Pulmonary artery endothelial cell (primary cell): ENCODE data around the gene PSMD9. TPM values are rescaled to one million over a fixed set of nuclear protein-coding genes. Genes with fewer than 3 reads are reported as not detected.
"Not testable (repeated sequence)": the region's sequence is repeated elsewhere in the genome, so short reads cannot be mapped to it uniquely, and the experiment has no call there.

Experiments used
- DNase-seq: peaks from one replicate; pipeline ENCODE4 v3.0.0-alpha.2; 2011; ENCODE audit warnings: low read depth, low spot score
- total RNA-seq: library from RNA; depleted of rRNA; stranded (reverse); fragments of >200 nt; gene quantifications from 2 replicates; pipeline ENCODE4 v1.2.3, GENCODE V29; 2014

PSMD9 gene
- total RNA-seq = 125 and 135 TPM in 2 replicates

- peak; percentile 90 for DNase-seq
These were observed at the start of gene PSMD9 for GRCh38 chr12:121888478-121889273. Gene PSMD9 (plus strand): TSS chr12:121888790. CDS start chr12:121888857, 67 bp downstream.

GRCh38 chr12:121839106-121839992 lies 49.2 kb upstream of the PSMD9 start:
- peak; percentile 89 for DNase-seq

- DNase-seq = no peak
These were observed 48.4 kb upstream of the PSMD9 start for GRCh38 chr12:121839993-121840761.

GRCh38 chr12:121843236-121843982 lies 45.2 kb upstream of the PSMD9 start:
- no peak for DNase-seq

GRCh38 chr12:121845701-121846100 lies 42.9 kb upstream of the PSMD9 start:
- DNase-seq = no peak

DNA sequence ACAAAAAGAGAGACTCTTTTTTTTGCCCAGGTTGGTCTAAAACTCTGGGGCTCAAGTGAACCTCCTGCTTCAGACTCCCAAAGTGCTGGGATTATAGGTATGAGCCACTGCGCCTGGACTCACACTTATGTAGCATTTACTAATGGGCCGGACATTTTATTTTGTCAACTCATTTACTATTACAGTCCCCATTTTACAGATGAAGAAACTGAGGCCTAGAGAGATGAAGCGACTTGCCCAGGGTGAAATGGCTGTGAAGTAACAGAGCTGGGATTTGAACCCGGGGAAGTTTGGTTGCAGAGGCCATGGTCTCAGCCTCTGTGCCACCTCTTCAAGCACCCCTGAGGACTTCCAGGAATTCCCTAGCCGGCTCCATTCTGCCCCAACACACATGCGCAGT lies 39.4 kb upstream of the PSMD9 start:
- no peak for DNase-seq

DNA sequence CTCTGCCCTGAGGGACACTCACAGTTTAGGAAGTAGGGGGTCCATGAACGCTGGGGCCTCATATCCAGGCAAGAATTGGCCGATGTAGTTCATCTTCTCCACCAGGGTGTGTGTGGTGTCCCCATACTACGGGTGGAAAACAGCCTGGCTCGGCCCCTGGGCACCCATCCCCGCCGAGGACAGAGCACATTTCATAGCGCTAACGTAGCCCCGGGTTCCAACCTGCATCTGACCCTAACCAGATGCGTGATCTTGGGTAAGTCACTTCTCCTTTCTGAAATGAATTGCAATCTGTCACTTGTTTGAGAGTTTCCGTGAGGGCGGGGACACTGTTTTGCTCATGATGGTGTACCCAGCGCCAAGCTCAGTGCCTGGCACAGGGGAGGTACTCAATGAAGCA lies 38.9 kb upstream of the PSMD9 start:
- DNase-seq = no peak

DNA sequence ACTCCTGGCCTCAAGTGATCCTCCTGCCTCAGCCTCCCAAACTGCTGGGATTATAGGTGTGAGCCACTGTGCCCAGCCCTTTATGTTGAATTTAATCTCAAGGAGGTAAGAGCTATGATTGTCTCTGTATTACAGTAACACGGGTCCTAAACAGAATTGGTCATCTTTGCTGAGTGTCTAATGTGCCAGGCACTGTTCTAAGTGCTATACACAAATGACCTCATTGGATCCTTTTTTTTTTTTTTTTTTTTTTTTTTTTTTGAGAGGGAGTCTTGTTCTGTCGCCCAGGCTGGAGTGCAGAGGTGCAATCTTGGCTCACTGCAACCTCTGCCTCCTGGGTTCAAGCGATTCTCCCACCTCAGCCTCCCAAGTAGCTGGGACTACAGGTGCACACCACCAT lies 36.2 kb upstream of the PSMD9 start:
- DNase-seq = not testable (repeated sequence)

DNA sequence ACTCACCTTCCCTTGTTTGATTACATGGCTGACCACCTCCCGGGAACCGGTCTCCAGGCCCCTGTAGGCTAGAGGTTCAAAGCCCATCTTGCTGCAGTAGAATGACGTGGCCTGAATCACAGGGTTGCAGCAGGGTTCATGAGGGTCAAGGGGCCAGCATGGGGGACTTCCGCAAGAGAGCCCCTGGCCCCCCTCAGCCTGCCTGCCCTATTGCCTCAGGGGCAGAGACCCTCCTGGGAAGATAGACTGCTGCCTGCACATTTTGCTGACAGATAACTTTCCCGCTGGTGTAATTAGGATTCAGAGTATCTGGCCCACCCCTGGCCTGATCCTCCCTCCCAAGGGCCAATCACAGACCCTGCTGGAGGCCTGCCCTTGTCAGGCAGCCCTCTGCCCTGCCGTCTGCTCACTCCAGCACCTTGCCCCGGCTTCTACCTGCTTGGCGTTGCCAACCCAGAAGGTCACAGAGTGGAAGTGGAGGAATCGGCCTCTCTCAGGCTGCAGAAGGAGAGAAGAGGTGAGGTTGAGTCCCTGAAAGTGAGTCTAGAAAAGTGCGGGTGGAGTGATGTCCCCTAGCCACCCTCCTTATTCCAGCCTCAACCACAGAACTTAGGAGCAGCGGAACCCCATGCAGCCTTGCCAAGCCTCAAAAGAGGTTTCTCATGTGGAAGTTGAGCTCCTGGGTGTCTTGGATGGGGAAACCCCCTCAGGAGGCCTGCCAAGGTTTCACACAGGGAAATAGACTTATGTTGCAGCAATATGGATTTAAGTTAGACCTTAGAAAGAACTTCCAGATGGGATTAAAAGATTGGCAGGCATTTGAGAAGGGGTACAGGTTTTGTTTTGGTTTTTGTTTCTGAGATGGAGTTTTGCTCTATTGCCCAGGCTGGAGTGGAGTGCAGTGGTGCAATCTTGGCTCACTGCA lies 31.0 kb upstream of the PSMD9 start:
- no peak for DNase-seq

GRCh38 chr12:121858318-121858661 lies 30.3 kb upstream of the PSMD9 start:
- no peak for DNase-seq

DNA sequence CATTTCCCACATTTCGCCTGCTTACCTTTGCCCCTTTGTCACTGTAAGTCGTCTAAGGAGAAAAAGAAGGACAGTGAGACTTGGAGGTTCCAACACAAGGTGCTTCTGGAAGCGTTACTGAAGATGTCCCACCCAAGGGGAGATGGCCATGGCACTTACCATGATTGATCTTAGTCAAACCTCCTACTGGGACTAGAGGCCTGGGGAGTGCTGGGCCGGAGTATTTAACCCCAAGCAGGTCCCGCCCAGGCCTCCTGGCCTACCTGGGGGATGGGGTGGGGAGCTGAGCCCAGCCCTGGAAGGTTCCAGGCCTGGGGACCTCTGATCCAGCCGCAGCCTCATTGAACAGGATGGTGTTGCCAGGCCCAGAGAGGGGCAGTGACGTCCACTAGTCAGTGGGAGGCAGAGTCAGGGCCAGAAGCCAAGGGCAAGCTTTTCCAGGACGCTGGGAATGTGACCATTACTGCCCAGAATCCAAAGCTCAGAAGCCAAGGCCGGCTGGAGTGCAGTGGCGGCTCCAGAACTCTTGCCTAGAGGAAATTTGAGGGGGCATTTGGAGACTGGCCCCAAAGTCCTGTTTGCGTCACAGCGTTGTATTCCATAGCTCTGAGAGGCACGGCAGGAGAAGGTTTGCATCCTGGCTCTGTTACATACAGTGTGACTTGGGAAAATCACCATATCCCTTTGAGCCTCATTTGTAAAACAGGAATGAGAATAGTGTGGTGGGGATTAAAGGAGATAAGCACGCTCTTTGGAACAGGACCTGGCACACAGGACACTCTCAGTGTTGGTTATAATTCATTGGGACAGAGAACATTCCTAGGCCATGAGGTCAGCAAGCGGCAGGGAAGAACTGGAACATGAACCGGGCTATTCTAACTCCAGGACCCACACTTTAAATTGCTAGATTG lies 29.7 kb upstream of the PSMD9 start, which contains the start of gene HPD:
Gene HPD, minus strand, starts transcription at position 198 of the 911 bp plus-strand sequence. Its CDS starts 36 bp downstream, at position 162.
- DNase-seq = no peak

- DNase-seq = no peak
These were observed 28.3 kb upstream of the PSMD9 start for GRCh38 chr12:121860257-121860656.

DNA sequence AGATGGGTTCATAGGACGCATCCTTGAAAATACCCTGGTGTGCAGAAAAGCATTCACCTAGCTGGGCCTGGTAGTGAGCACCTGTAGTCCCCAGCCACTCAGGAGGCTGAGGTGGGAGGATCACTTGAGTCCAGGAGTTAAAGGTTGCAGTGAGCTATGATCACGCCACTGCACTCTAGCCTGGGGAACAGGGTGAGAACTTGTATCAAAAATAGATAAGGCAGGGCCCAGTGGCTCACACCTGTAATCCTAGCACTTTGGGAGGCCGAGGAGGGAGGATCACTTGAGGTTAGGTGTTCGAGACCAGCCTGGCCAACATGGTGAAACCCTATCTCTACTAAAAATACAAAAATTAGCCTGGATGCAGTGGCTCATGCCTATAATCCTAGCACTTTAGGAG lies 27.9 kb upstream of the PSMD9 start:
- DNase-seq = not testable (repeated sequence)

DNA sequence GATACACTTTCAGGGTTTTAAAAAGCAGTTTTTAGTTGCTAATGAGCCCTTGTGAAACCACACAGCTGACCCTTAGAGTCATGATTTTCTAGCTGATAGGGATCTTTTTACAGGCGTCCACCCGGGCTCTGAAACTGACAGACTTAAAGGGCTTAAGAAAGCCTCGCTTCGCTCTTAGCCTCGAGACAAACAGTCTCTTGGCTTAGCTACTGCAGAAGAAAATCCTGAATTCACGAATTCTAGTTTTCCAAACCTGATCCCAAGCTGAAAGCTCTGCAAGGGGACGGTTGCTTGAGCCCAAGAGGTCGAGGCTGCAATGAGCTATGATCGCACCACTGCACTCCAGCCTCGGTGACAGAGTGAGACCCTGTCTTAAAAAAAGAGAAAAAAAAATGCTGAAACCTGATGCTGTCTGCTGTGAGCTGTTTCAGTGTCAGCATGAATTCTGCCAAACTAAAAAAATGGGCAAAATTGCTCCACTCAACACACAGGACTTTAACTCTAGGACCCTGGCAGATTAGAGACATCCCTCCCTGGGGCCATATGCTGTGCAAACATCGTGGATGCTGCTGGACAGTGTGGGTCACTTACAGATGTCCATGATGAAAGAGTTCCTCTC lies 26.8 kb upstream of the PSMD9 start:
- no peak for DNase-seq

GRCh38 chr12:121866331-121866730 lies 22.3 kb upstream of the PSMD9 start:
- DNase-seq = no peak

- not testable (repeated sequence) for DNase-seq
These were observed 19.4 kb upstream of the PSMD9 start for GRCh38 chr12:121869229-121869628.

DNA sequence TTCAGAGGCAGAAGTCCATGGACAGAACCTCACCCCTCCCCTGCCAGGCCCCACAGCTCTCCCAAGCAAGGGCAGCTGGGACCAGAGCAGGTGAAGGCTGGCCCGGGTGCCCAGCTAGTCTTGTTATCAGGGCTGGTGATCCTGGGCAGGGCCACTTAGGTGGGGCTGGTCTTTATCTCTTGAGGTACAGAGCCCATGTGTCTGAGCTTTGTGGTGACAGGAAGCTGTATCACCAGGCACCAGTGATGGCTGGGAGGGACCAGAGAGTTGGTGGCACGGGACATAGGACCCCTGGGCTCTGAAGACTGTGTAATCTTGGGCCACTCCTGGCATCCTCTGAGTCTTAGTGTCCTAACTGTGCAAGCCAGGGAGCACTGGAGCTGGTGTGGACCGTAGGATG lies 17.1 kb upstream of the PSMD9 start:
- DNase-seq = no peak

DNA sequence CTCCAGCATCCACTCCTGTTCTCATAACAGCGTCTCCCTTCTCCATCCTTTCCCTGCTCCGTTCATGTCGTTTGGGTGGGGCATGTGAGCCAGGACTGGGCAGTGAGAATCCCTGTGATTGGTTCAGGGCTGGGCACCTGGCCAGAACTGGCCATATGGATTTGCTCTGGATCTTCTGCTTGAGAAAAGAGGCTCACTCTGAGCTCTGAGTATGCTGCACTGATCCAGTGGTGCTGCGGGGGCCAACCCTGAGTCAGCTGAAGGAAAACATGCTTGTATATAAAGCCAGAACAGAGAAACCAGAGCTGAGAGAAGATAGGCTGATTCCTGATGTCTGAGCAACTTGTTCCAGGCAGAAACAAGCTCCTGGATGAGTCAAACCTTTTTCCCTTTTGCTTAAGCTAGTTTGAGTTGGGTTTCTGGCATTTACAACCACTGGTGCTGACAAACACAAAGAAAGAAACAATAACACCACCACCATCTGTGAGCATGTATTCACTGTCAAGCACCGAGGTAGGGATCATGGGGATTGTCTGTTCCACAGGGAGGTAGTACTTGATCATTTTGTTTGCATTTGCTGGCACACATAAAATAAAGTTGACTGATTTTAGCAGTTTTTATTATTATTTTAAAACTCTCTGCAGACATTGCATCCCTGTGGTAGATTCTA lies 15.9 kb upstream of the PSMD9 start:
- no peak for DNase-seq
